Measurements from ENCODE around the gene PATL2.

Gene PATL2

GRCh38 chr15:44711743-44712345 is 721 bp upstream of the PATL2 start:
- peak; percentile 65 for ATAC-seq
- TF ChIP-seq ZNF8 (CRISPR knock-in tag; IDR thresholded peaks at IDR 0.05) = no peak
- TF ChIP-seq ZNF70 (CRISPR knock-in tag; IDR thresholded peaks at IDR 0.05) = no peak
- TF ChIP-seq ZFP3 (CRISPR knock-in tag; IDR thresholded peaks at IDR 0.05) = no peak
- TF ChIP-seq ESRRG (CRISPR knock-in tag; IDR thresholded peaks at IDR 0.05) = no peak
- TF ChIP-seq CSRNP3 (CRISPR knock-in tag; IDR thresholded peaks at IDR 0.05) = no peak
- no peak for TF ChIP-seq PATZ1 (CRISPR knock-in tag; IDR thresholded peaks at IDR 0.05; ENCODE audit: borderline replicate concordance)
- no peak for TF ChIP-seq GLIS3 (CRISPR knock-in tag; IDR thresholded peaks at IDR 0.05)
- no peak for TF ChIP-seq OSR1 (CRISPR knock-in tag; IDR thresholded peaks at IDR 0.05)
- no peak for TF ChIP-seq ZNF565 (CRISPR knock-in tag; conservative IDR thresholded peaks at IDR 0.05; ENCODE audit: low read depth)
- no peak for TF ChIP-seq RARB (CRISPR knock-in tag; IDR thresholded peaks at IDR 0.05)

- TF ChIP-seq PPARA (CRISPR knock-in tag; IDR thresholded peaks at IDR 0.05; ENCODE audit: borderline replicate concordance) (no peak), ZC3H10 (CRISPR knock-in tag; IDR thresholded peaks at IDR 0.05) (no peak), ZNF70 (CRISPR knock-in tag; IDR thresholded peaks at IDR 0.05) (no peak), GLIS3 (CRISPR knock-in tag; IDR thresholded peaks at IDR 0.05) (no peak), ZNF565 (CRISPR knock-in tag; conservative IDR thresholded peaks at IDR 0.05; ENCODE audit: low read depth) (no peak), OSR1 (CRISPR knock-in tag; IDR thresholded peaks at IDR 0.05) (no peak), PATZ1 (CRISPR knock-in tag; IDR thresholded peaks at IDR 0.05; ENCODE audit: borderline replicate concordance) (no peak), ZFP30 (CRISPR knock-in tag; IDR thresholded peaks at IDR 0.05) (no peak), SNAI2 (CRISPR knock-in tag; IDR thresholded peaks at IDR 0.05) (no peak), ISL1 (CRISPR knock-in tag; IDR thresholded peaks at IDR 0.05) (no peak), CSRNP3 (CRISPR knock-in tag; IDR thresholded peaks at IDR 0.05) (no peak), TCF4 (CRISPR knock-in tag; IDR thresholded peaks at IDR 0.05; ENCODE audit: borderline replicate concordance) (no peak), TOX (CRISPR knock-in tag; IDR thresholded peaks at IDR 0.05; ENCODE audit: borderline replicate concordance) (no peak), ESRRG (CRISPR knock-in tag; IDR thresholded peaks at IDR 0.05) (no peak), ZFP3 (CRISPR knock-in tag; IDR thresholded peaks at IDR 0.05) (no peak), CREB5 (CRISPR knock-in tag; IDR thresholded peaks at IDR 0.05; ENCODE audit: low read depth) (no peak), ARNTL (CRISPR knock-in tag; IDR thresholded peaks at IDR 0.05; ENCODE audit: borderline replicate concordance, low read depth) (no peak), POU6F1 (CRISPR knock-in tag; IDR thresholded peaks at IDR 0.05; ENCODE audit: borderline replicate concordance, low read depth) (no peak), BACH2 (CRISPR knock-in tag; IDR thresholded peaks at IDR 0.05; ENCODE audit: borderline replicate concordance) (no peak)
- ATAC-seq = no peak
Observed at GRCh38 chr15:44710236-44711095, 657 bp downstream of the PATL2 start.

All from SK-N-SH treated with all-trans-retinoic acid at 6 μM for 48 hours (cell line).